HG03354 (cell line): ENCODE results near the gene NDUFA11.

Experiments
- ATAC-seq: cut with Tn5 transposase; IDR thresholded peaks from one replicate; pipeline ENCODE4 v1.9.1; 2021; ENCODE audit warnings: mild to moderate bottlenecking; ENCODE audit not compliant: unreplicated experiment, poor library complexity, severe bottlenecking

Gene NDUFA11

DNA sequence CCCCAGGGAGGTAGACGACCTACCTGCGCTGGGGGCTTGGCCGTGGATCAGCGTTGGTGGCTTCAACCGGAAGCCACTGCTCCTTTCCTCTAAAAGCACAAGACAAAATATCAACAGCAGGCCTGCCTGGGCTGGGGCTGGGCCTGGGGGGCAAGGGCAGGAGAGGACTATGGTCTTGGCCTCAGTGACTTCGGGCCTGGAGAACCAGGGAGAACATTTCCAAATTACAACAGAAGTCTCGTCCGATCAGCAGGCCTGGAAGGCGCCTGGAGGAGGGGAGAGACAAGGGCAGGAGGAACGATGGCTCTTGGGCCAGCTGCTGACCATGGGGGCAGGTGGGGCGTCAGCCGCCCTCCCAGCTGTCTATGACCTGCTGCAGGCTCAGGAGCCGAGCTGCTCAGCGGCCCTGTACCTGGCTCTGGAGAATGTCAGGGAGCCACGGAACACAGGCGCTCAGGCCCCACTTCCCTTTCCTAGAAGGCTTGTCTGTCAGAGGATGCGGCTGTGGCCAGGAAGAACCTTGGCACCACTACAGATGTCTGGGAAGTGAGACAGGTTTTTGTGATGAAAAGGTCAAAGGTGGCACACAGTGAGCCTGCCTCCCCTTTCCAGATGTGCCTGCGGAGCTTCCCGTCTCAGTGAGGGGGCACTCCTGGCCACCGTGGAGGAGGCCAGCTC, 29.9 kb upstream of the NDUFA11 start:
- ATAC-seq: no peak

DNA sequence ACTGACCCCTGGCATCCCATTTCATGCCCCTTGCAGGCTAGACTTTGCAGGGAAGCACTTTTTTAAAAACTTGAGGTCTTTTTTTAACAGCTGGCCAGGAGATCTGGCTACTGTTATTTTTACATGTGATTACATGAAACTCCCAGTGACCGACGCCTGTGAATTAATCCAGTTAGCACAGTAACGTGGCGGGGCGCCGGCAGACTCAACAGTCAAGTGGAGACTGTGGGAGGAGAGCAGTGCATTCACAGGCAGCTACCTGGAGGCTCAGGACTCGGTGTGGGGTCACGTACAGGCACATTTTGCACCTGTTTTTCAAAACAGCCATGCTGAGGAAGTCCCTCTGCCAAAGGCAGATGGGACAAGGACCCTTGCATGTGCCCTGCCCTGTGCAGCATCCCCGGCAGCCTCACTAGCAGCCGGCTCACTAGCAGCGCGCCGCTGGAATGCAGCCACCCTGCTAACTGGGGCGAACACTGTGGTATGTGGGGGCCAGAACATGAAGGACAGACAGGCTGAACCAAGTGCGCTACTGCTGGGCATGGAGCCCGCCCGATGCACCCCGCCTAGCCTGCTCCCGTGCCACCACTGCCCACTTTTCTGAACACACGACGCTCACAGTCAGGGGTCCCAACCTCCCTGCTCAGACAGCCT, 29.1 kb upstream of the NDUFA11 start:
- no peak for ATAC-seq

DNA sequence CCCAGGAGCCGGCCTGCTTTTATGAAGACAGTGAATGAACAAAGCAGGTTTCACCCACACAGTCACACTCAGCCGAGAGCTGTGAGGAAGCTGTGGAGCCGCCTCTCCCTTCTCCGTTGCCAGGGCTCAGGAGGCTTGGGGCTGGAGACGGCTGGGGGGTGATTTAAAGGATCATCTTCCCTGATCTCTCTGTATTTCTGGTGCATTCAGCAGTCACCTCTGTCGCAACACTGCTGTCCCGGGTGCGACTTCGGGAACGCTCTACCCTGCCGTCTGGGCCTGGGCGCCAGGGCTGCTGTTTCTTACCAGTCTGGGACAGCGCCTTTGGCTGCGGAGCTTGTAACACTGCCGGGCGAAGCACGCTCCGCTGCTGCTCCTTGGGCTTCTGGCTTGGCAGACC, 28.6 kb upstream of the NDUFA11 start:
- no peak for ATAC-seq

DNA sequence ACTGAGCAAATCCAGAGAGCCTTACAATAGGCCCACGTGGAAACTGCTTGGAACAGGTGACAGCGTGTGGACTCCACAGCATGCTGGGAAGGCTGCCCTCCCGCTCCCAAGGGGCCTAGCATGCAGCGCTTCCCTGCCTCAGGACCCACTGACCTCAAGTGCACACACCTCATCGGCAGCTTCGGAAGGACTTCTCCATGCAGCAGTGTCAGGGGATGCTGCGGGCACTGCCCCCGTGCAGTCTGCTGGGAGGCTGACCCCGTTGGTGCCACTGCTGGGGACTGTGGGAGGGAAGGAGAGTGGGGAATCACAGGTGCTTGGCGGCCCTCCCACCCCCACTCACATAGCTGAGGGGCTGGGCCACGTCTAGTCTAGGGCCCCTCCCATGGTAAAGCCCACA, 27.7 kb upstream of the NDUFA11 start:
- no peak for ATAC-seq

DNA sequence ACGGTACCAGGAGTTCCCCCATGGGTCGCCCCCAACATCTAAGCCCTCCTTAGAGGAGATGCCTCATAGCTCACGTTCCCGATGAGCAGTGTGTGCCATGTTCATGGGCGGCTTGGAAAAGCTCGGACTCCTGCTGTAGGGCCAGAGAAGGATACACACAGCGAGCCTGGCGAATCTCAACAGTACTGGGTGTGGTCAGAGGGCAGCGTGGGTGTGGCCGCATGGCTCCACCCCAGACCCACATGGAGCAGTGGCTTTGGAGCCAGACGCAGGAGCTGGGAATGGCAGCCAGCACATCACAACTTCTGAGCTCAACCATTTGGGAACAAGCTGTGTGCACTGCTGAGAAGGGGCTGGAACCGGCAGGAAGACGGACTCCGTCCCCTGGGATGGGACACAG, 26.0 kb upstream of the NDUFA11 start:
- no peak for ATAC-seq

DNA sequence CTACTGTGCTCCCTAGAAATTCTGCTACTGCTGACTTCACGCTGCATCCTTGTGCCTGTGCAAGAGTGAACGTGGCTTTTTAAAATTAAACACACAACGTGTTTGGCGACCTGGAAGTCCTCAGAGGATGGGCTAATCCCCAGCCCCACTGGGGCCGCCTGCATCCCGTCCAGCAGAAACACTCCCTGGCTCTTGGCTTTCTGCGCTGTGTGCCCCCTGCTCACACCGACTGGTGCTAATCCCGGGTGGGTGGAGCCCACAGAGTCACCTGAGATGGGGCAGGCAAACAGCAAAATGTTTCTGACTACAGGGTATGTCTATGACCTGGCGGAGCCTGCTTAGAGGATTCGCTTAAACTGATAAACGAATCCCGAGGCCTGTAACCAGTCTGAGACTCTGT, 25.6 kb upstream of the NDUFA11 start:
- ATAC-seq: no peak

DNA sequence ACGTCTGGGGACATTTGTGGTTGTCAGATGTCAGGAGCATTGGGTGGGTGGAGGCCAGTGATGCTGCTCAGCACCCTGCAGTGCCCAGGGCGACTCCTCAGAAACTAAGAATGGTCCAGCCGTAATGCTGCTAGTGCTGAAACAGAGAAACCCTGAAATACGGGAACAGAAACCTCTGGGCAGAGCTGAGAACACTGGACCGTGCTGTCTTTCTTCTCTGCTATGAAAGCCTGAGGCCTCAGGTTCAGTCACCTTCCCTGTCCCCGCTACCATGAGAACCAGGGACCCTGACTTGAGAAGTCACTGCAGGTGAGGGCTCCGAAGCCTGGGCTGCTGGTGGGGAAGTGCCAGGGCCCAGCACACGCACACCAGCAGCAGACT, 23.8 kb upstream of the NDUFA11 start:
- ATAC-seq: no peak

DNA sequence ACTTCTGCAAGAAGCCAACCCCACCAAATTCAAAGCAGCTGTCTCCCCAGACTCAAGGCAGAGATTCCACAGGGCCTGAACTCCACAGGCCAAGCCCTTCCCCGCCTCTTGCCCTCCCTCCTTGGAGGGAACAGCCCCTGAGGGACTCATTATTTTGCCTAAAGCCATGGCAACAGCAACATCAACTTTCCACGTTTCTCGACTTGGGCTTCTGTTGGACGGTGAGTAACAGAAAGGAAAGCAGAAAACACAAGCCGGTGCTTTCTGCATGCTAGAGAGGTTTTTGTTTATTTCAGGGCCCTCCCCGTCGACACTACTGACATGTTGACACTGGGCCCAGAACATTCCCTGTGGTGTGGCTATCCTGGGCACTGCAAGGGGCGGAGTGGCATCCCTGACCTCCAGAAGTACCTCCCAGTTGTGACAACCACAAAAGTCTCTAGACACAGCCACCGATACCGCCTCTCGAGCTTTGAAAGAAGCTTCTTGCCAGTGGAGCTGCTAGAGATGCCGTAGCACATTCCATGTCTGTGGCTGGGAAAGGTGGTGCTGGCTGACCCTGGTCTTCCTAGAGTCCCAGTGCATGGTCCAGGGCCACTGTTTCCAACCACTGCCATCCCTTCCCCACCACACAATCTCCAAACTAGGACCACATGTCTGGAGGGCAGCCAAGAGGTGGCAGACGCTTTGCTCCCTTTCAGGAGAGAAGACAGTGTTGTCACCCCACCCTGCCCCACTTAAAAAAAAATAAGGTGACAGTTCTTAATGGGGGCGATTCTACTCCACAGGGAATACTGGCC, 23.3 kb upstream of the NDUFA11 start:
- no peak for ATAC-seq

DNA sequence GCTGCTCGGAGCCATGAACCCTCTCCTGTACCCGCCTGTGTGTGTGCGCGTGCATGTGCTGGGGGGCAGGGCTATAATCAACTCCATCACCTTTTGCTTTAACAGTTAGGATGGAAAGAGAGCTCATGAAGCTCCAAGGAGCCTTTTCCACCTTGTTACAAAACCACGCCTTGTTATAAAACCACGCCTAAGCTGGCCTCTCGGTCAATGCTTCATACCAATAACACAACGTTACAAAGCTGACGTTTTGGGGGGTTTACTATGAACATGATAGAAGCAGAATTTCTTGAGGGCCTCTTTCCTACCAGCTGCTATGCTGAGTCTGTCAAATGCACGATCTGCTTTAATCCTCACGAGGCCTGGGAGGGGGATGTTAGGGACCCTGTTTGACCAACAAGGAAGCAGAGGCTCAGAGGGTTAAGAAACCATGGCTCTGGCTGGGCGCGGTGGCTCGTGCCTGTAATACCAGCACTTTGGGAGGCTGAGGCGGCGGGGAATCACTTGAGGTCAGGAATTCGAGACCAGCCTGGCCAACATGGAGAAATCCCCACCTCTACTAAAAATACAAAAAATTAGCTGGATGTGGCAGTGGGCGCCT, 22.3 kb upstream of the NDUFA11 start:
- ATAC-seq: no peak

DNA sequence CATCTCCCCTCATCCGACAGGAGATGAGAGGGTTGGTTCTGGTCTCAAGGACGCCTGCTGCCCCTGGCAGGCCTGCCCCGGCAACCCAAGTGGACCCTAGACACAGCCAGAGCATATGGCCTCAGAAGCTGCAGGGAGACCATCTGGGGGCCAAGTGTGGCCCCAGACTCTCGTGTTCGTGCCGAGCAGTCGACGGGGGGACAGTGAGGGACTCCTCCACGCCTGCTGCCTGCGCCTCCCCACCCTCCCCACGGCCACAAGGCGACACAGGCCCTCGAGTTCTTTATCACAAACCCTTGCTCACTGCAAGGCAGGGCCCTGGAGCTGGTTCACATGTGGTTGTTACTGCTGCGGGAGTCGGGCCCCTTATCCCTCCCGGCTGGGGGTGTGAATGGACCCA, 19.8 kb upstream of the NDUFA11 start:
- ATAC-seq: no peak

DNA sequence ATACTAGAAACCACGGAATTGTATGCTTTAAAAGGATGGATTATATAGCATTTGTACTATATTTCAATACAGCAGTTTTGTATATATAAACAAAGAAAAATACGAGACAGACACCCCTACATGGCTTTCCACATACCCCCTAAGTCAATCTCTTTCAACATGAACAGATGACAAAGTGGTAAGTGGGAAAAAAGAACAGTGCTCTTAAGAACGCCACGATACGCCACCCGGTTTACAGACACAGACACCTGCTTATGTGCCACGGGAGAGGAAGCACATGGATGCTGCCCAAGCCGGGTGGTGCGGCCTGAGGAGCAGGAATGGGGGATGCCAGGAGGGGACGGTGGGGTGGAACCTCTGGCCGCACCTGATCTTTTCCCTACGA, 18.6 kb upstream of the NDUFA11 start:
- no peak for ATAC-seq

DNA sequence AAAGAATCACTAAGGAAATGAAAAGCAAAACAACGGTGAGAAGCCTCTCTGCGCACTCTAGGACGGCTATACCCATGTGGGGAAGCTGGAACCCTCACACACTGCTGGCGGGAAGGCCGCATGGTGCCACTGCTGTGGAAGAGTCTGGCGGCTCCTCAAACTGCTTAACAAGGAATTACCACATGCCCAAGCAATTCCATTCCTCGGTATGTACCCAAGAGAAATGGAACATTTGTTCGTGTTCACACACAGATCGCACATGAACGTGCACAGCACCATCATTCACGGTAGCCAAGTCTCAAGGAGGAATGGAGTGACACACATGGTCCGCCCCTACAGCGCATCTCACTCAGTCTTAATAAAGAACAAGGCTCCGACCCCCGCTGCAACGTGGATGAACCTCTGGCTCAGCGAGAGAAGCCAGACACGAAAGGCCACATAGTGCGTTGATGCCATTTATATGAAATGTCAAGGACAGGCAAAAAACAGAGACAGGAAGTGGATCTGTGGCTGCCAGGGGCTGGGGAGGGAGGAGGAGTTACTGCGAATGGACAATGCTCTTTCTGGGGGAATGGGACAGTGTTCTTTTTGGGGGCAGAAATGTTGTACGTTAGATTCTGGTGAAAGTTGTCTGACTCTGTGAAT, 18.0 kb upstream of the NDUFA11 start:
- no peak for ATAC-seq

DNA sequence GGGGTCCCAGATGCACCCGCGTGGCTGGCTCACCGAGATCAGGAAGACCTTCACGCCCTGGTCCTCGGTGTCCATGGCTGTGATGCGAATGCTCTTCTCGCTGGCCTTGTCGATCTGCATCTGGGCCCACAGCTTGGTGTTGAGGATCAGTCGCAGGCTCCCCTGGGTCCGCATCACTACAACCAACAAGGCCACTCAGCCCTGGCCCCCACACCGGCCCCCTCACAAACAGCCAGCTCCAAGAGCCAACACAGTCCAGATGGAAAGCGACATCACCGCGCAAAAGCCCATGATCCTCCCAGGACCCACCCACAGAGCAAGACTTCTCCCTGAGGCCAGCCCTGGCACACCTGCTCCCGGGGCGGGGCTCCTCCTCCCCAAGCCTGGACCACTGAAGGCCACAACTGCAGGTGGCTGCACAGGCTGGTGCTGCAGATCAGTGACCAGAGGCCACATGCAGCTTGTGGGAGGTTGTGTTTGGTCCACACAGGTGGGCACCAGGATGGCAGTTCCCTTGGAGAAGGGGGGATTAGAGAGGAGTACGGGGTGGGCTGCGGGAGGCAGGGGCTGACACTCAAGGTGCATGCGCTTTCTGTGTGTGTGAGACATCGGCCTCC, 15.0 kb upstream of the NDUFA11 start:
- ATAC-seq: no peak

DNA sequence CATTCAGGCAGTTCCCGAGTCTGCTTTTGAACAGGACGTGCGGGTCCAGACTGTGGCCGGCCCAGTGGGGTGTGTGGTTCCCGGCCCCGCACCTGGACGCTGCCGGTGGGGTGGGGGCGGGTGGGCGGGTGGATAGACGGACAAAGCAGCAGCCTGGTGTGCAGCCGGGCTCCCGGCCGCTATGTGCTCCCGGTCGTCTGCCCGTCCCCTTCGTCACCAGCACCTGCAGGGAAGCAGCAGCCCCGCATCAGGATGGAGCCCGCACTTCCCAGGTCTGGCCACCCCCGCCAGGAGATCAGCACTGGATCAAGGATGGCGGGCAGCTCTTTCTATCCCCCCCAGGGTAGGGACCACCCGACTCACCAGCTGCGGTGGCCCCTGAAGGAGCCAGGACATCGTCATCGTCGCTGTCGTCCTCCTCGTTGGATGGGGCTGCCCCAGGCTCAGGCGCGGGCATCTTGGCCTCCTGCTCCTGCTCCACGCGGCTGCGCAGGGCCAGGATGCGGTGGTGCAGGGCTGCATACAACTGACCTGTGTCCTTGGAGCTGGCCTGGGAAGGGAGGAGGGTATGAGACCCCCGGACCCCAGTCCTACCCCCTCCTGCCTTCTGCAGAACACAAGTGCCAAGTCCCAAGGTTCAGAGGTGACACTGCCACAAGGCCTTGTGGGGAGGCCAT, 14.0 kb upstream of the NDUFA11 start:
- ATAC-seq: no peak

DNA sequence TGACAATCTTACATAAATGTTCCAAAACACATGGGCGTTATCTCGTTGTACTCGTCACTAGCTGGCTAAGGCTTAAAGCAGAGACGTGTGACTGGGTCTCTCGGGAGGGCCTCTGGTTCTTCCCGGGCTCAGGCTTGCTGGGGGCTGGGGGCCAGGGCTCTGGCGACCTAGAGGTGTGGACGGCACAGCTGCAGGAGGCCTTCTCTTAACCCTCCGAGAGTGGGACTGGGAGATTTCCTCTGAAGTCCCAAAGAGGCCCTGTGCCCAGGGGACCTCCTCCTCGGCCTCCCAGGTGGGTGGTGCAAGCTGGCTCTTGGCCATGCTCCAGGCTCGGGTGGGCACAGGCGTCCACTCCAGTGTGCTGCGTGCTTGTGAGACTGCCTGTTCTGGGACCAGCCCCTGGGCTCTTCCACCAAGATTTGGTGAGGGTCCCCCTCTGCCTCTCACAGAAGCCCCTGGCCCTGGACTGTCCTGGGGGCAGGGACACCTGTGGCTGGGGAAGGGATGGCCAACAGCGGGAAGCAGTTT, 12.7 kb upstream of the NDUFA11 start:
- ATAC-seq: no peak

DNA sequence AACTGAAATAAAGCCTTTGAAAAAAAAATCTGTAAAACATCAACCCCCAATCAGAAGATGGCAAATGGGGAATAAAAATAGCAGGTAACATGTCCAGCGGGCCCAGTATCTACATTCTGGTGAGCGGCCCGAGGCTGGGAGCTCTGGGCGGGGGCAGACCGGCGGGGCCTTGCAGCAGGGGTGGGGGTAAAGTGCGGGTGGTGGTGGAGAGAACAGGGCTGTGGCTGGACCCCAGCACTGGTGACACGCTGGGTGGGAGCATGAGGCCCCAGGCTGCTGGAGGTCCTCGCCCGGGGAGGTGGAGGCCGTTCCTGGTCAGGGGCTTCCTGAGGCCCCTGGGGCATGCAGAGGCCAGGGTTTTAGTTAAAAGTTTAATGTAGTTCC, 12.2 kb upstream of the NDUFA11 start:
- ATAC-seq: no peak

DNA sequence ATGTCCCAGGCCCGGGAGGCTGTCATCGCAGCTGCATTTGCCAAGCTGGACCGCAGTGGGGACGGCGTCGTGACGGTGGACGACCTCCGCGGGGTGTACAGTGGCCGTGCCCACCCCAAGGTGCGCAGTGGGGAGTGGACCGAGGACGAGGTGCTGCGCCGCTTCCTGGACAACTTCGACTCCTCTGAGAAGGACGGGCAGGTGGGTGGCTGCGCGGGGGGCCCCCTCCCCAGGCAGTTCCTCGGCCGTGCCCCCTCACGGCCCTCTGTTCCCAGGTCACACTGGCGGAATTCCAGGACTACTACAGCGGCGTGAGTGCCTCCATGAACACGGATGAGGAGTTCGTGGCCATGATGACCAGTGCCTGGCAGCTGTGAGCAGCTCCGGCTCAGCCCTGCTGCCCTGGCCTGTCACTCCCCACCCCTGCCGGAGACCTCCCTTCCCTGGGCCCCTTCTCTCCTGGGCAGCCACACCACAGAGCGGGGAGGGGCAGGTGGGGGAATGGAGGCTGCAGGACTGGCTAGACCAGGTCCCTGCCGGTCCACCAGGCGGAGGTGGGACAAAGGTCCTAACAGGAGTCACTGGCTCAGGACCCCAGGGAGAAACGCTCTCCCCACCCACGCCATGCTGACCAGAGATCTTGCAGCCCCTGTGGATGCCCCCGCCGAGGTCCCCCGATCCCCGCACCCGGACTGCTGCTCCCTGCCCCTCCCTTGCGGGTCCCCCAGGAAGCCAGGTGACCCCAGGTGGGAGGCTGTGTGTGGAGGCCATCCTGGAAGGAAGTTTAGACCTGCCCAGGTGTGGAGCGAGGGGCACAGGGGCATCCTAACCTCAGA, 11.6 kb upstream of the NDUFA11 start:
- no peak for ATAC-seq

DNA sequence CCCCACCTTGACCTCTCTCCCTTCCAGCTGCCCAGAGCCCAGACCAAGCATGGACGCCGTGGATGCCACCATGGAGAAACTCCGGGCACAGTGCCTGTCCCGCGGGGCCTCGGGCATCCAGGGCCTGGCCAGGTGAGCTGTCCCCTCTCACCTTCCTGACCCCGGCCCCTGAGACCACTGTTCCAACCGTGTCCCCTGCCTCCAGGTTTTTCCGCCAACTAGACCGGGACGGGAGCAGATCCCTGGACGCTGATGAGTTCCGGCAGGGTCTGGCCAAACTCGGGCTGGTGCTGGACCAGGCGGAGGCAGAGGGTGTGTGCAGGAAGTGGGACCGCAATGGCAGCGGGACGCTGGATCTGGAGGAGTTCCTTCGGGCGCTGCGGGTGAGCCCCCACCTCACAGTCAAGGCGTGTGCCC, 10.8 kb upstream of the NDUFA11 start:
- no peak for ATAC-seq
